ENCODE data around the gene TRAPPC10. TPM values are rescaled to one million over a fixed set of nuclear protein-coding genes. Genes with fewer than 3 reads are reported as not detected.
A peak's percentile ranks its signal among the peaks of the same experiment; 100 is the strongest.

TRAPPC10 gene
- total RNA-seq (ENCODE audit: low replicate concordance): 25.3 and 43.1 TPM in 2 replicates

- TF ChIP-seq, protein P1, sequence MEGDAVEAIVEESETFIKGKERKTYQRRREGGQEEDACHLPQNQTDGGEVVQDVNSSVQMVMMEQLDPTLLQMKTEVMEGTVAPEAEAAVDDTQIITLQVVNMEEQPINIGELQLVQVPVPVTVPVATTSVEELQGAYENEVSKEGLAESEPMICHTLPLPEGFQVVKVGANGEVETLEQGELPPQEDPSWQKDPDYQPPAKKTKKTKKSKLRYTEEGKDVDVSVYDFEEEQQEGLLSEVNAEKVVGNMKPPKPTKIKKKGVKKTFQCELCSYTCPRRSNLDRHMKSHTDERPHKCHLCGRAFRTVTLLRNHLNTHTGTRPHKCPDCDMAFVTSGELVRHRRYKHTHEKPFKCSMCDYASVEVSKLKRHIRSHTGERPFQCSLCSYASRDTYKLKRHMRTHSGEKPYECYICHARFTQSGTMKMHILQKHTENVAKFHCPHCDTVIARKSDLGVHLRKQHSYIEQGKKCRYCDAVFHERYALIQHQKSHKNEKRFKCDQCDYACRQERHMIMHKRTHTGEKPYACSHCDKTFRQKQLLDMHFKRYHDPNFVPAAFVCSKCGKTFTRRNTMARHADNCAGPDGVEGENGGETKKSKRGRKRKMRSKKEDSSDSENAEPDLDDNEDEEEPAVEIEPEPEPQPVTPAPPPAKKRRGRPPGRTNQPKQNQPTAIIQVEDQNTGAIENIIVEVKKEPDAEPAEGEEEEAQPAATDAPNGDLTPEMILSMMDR (IDR thresholded peaks at IDR 0.05; ENCODE audit: insufficient read depth, low read length): no peak
- DNase-seq (ENCODE audit: low read depth): peak; percentile 73
- H3K4me3 ChIP-seq (ENCODE audit: low read depth, low read length): peak within 1 kb of the TSS; percentile 81
Measured at GRCh38 chr21:44011579-44012473, at the start of gene TRAPPC10. Gene TRAPPC10 (plus strand): TSS chr21:44012309. CDS start chr21:44012494, 185 bp downstream.

GRCh38 chr21:43965911-43966585 is 46.1 kb upstream of the TRAPPC10 start:
- DNase-seq (ENCODE audit: low read depth): no peak
- TF ChIP-seq, protein P1 (IDR thresholded peaks at IDR 0.05; ENCODE audit: insufficient read depth, low read length): no peak
- no peak overlapping the region for H3K4me3 ChIP-seq (ENCODE audit: low read depth, low read length)

- no peak for DNase-seq (ENCODE audit: low read depth)
- H3K4me3 ChIP-seq (ENCODE audit: low read depth, low read length): no peak overlapping the region
- TF ChIP-seq, protein P1 (IDR thresholded peaks at IDR 0.05; ENCODE audit: insufficient read depth, low read length): no peak
Measured at GRCh38 chr21:43966946-43967512, 45.1 kb upstream of the TRAPPC10 start.

- H3K4me3 ChIP-seq (ENCODE audit: low read depth, low read length): no peak overlapping the region
- TF ChIP-seq, protein P1 (IDR thresholded peaks at IDR 0.05; ENCODE audit: insufficient read depth, low read length): no peak
- DNase-seq (ENCODE audit: low read depth): no peak
Measured at GRCh38 chr21:43967981-43968380, 44.1 kb upstream of the TRAPPC10 start.

DNA sequence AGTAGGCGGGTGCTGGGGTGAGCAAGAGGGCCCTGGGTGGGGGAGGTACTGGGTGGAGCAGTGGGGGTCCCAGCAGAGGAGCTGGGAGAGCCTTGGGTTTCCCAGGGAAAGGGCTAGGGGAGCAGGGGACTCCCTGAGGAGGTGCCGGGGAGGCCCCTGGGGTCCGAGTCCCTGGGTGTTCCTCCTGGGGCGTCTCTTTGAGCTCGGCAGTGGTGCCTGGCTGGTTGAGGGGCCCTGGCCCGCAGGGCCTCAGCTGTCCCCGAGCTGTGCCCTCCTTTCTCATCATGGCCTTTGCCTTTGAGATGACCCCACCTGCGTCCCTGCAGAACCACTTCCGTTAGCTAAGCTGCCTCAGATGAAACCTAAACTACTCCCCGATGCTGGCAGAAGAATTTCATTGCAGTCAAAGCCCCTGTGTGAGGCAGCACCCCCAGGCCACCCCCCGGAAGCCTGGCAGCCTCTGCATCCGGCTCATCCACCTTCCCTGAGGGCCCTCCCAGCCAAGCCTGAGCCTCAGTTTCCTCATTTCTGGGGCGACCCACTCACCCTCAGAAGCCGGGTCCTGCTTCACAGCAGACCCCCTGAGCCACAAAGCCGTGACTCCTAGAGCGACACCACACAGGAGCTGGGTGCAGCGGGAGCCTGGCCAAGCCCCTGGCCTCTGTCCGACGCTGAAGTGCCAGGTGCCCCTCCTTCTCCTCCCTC is 43.5 kb upstream of the TRAPPC10 start:
- TF ChIP-seq, protein P1 (IDR thresholded peaks at IDR 0.05; ENCODE audit: insufficient read depth, low read length): no peak

DNA sequence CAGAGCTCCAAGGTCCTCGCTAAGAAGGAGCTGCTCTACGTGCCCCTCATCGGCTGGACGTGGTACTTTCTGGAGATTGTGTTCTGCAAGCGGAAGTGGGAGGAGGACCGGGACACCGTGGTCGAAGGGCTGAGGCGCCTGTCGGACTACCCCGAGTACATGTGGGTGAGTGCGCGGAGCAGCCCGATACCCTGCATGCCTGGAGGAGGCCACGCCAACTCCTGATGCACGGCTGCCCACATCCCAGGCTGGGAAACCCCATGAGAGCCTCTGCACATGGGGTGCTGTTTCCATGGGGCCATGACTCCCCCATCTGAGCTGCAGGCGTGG is 43.0 kb upstream of the TRAPPC10 start:
- no peak for DNase-seq (ENCODE audit: low read depth)
- no peak overlapping the region for H3K4me3 ChIP-seq (ENCODE audit: low read depth, low read length)
- TF ChIP-seq, protein P1 (IDR thresholded peaks at IDR 0.05; ENCODE audit: insufficient read depth, low read length): no peak

More for the DNA sequence above, 43.5 kb upstream of the TRAPPC10 start:
- no peak overlapping the region for H3K4me3 ChIP-seq (ENCODE audit: low read depth, low read length)
- no peak for DNase-seq (ENCODE audit: low read depth)

All from fibroblast of the aortic adventitia (primary cell).